Activated CD4-positive, alpha-beta T cell treated with anti-CD3 and anti-CD28 coated beads, Interleukin-2, amount 50 U/mL, for 16 hours (primary cell): ENCODE measurements around the gene PRKCA.
A peak's percentile ranks its signal among the peaks of the same experiment; 100 is the strongest.
"Not testable (repeated sequence)": the region's sequence is repeated elsewhere in the genome, so short reads cannot be mapped to it uniquely, and the experiment has no call there.

ENCODE experiments used
- DNase-seq: peaks from one replicate; pipeline ENCODE4 v3.0.0-alpha.2; 2020

Gene PRKCA

GRCh38 chr17:66448026-66448639, 145.7 kb downstream of the PRKCA start:
- DNase-seq = no peak

- no peak for DNase-seq
Measured at GRCh38 chr17:66449418-66449977, 147.1 kb downstream of the PRKCA start.

- DNase-seq = no peak
Measured at GRCh38 chr17:66450008-66450851, 147.8 kb downstream of the PRKCA start.

GRCh38 chr17:66450852-66451158, 148.4 kb downstream of the PRKCA start:
- DNase-seq = no peak

GRCh38 chr17:66451188-66452149, 149.1 kb downstream of the PRKCA start:
- no peak for DNase-seq

- no peak for DNase-seq
Measured at GRCh38 chr17:66455060-66455459, 152.6 kb downstream of the PRKCA start.

GRCh38 chr17:66457499-66457898, 155.1 kb downstream of the PRKCA start:
- DNase-seq = not testable (repeated sequence)

GRCh38 chr17:66458782-66459181, 156.4 kb downstream of the PRKCA start:
- DNase-seq = no peak

- DNase-seq = peak; percentile 30
Measured at GRCh38 chr17:66459811-66460270, 157.4 kb downstream of the PRKCA start.

- DNase-seq = no peak
Measured at GRCh38 chr17:66460558-66460957, 158.1 kb downstream of the PRKCA start.

- DNase-seq = no peak
Measured at GRCh38 chr17:66461343-66461995, 159.1 kb downstream of the PRKCA start.

- DNase-seq = no peak
Measured at GRCh38 chr17:66462010-66462409, 159.6 kb downstream of the PRKCA start.

GRCh38 chr17:66464921-66465320, 162.5 kb downstream of the PRKCA start:
- DNase-seq = no peak

- no peak for DNase-seq
Measured at GRCh38 chr17:66465701-66466100, 163.3 kb downstream of the PRKCA start.

- no peak for DNase-seq
Measured at GRCh38 chr17:66466106-66466820, 163.8 kb downstream of the PRKCA start.

- peak; percentile 90 for DNase-seq
Measured at GRCh38 chr17:66466840-66467367, 164.5 kb downstream of the PRKCA start.

- peak; percentile 20 for DNase-seq
Measured at GRCh38 chr17:66467766-66468165, 165.4 kb downstream of the PRKCA start.

- DNase-seq = peak; percentile 34
Measured at GRCh38 chr17:66468241-66469087, 166.1 kb downstream of the PRKCA start.

GRCh38 chr17:66469088-66469442, 166.7 kb downstream of the PRKCA start:
- no peak for DNase-seq

GRCh38 chr17:66469461-66469860, 167.0 kb downstream of the PRKCA start:
- no peak for DNase-seq

- no peak for DNase-seq
Measured at GRCh38 chr17:66469890-66470289, 167.5 kb downstream of the PRKCA start.
